OCI-LY7 (cell line): ENCODE data around the gene KLHL13. TPM values are rescaled to one million over a fixed set of nuclear protein-coding genes. Genes with fewer than 3 reads are reported as not detected.

ENCODE experiments used
- BruUV-seq: library from RNA; stranded (reverse); fragments of 400-500 nt; replicated peaks from 2 replicates; lab custom pipeline; 2021; lab: Mats Ljungman, UMichigan
- CTCF ChIA-PET: fragments of 300-600 bp; sonication (Branson Sonifier 250); formaldehyde crosslinking; loops from one replicate; lab custom pipeline; 2022; ENCODE audit warnings: antibody characterized with exemption; ENCODE audit not compliant: unreplicated experiment; lab: Charles Lee
- POLR2A ChIA-PET: fragments of 300-600 bp; sonication (Branson Sonifier 250); formaldehyde crosslinking; loops from one replicate; lab custom pipeline; 2022; ENCODE audit warnings: antibody characterized with exemption; lab: Charles Lee
- DNase-seq: peaks from one replicate; pipeline ENCODE4 v3.0.0-alpha.2; 2015; ENCODE audit warnings: low spot score
- H2AFZ ChIP-seq: fragments of 200-600 bp; sonication (generic), shearing (Covaris generic); 2 replicates; pipeline ENCODE4 v1.6.1; 2014; ENCODE audit warnings: mild to moderate bottlenecking, antibody characterized with exemption, low read length, moderate library complexity
- H3K27ac ChIP-seq: fragments of 200-600 bp; sonication (generic); 2 replicates; pipeline ENCODE4 v1.5.1; 2014; ENCODE audit warnings: mixed run types, low read depth, mild to moderate bottlenecking, moderate library complexity, low read length, inconsistent platforms; ENCODE audit not compliant: poor library complexity, severe bottlenecking
- H3K36me3 ChIP-seq: fragments of 200-600 bp; sonication (generic); 2 replicates; pipeline ENCODE4 v1.6.1; 2014; ENCODE audit warnings: mild to moderate bottlenecking, antibody characterized with exemption, low read length, moderate library complexity, mixed read lengths; ENCODE audit not compliant: insufficient read depth
- H3K4me1 ChIP-seq: fragments of 200-600 bp; sonication (generic); 2 replicates; pipeline ENCODE4 v1.5.1; 2014; ENCODE audit warnings: mild to moderate bottlenecking, low read length; ENCODE audit not compliant: insufficient read depth, poor library complexity, severe bottlenecking
- H3K4me2 ChIP-seq: fragments of 200-600 bp; sonication (generic); 2 replicates; pipeline ENCODE4 v1.6.1; 2014; ENCODE audit warnings: mild to moderate bottlenecking, low read length
- H3K4me3 ChIP-seq: fragments of 200-600 bp; sonication (generic); 2 replicates; pipeline ENCODE4 v1.5.1; 2014; ENCODE audit warnings: mild to moderate bottlenecking, low read depth, low read length; ENCODE audit not compliant: poor library complexity, severe bottlenecking
- H3K79me2 ChIP-seq: fragments of 200-600 bp; sonication (generic); 2 replicates; pipeline ENCODE4 v1.6.1; 2016; ENCODE audit warnings: low read depth, mild to moderate bottlenecking, low read length, moderate library complexity, mixed read lengths; ENCODE audit not compliant: insufficient read depth
- H3K9me2 ChIP-seq: fragments of 200-600 bp; sonication (generic); 2 replicates; pipeline ENCODE4 v1.6.1; 2016; ENCODE audit warnings: mild to moderate bottlenecking, low read length, mixed read lengths; ENCODE audit not compliant: insufficient read depth
- H3K9me3 ChIP-seq: fragments of 200-600 bp; sonication (generic); 2 replicates; pipeline ENCODE4 v1.6.1; 2014; ENCODE audit warnings: mild to moderate bottlenecking, mixed run types, low read length, mixed read lengths
- H4K20me1 ChIP-seq: fragments of 200-600 bp; sonication (generic); 2 replicates; pipeline ENCODE4 v1.6.1; 2014; ENCODE audit warnings: mild to moderate bottlenecking, antibody characterized with exemption, low read length, moderate library complexity, mixed read lengths; ENCODE audit not compliant: insufficient read depth
- CTCF ChIP-seq: fragments of 200-600 bp; sonication (generic); conservative IDR thresholded peaks from 2 replicates; pipeline ENCODE4 v1.5.1; 2014; ENCODE audit warnings: mild to moderate bottlenecking, antibody characterized with exemption, low read length, moderate library complexity, mixed read lengths
- EZH2phosphoT487 ChIP-seq: fragments of 200-600 bp; sonication (generic); IDR thresholded peaks from 2 replicates; pipeline ENCODE4 v1.6.1; 2018; ENCODE audit warnings: low read depth, borderline replicate concordance, mild to moderate bottlenecking, mixed run types, antibody characterized with exemption, low read length, moderate library complexity, mixed read lengths
- intact Hi-C: fragments of 100-400 bp; cut with micrococcal nuclease; formaldehyde crosslinking; loops from one replicate; pipeline ENCODE4 v1.10.0; 2022; ENCODE audit not compliant: unreplicated experiment
- total RNA-seq, 2 experiments: library from RNA; depleted of rRNA in 1 of 2; stranded (reverse); fragments of >200 nt in 1 of 2; shearing (Covaris generic) in 1 of 2; gene quantifications; 2 replicates each; pipeline ENCODE4 v1.2.3, GENCODE V29; 2014 to 2022

KLHL13 gene
- total RNA-seq, 2 experiments from 2014 or later = not detected

- no peaks in the 10 kb centered on the region for H4K20me1 ChIP-seq
- H3K36me3 ChIP-seq = no peaks in the 10 kb centered on the region
- H3K9me3 ChIP-seq = no peaks in the 10 kb centered on the region
- no peak overlapping the region for H3K27ac ChIP-seq
- no TSS peak for BruUV-seq
- no peak overlapping the region for H3K4me3 ChIP-seq
- intact Hi-C loops = no loop called here
- H3K79me2 ChIP-seq = no peaks in the 10 kb centered on the region
- no peak for DNase-seq
- H2AFZ ChIP-seq = no peak overlapping the region
- H3K9me2 ChIP-seq = no peaks in the 10 kb centered on the region
- no peak for TF ChIP-seq EZH2phosphoT487
- TF ChIP-seq CTCF = no peak
- no peak overlapping the region for H3K4me2 ChIP-seq
- POLR2A ChIA-PET = interaction anchor here (1.2 kb wide), 1 partner anchor 174 kb away, joined by 3 read pairs; no protein-coding TSS in a partner anchor
- CTCF ChIA-PET = no interaction called here
- H3K4me1 ChIP-seq = no peaks in the 10 kb centered on the region
These were observed 42.4 kb downstream of the KLHL13 start for GRCh38 chrX:118074196-118074595.

GRCh38 chrX:118066867-118067515 is 49.6 kb downstream of the KLHL13 start:
- no peak for TF ChIP-seq EZH2phosphoT487
- no peak for TF ChIP-seq CTCF
- BruUV-seq = no TSS peak
- CTCF ChIA-PET = no interaction called here
- no peaks in the 10 kb centered on the region for H3K36me3 ChIP-seq
- H3K4me1 ChIP-seq = no peaks in the 10 kb centered on the region
- H3K27ac ChIP-seq = no peak overlapping the region
- no peaks in the 10 kb centered on the region for H3K79me2 ChIP-seq
- no peak overlapping the region for H3K4me2 ChIP-seq
- H3K4me3 ChIP-seq = no peak overlapping the region
- DNase-seq = no peak
- no peaks in the 10 kb centered on the region for H3K9me3 ChIP-seq
- no peak overlapping the region for H2AFZ ChIP-seq
- POLR2A ChIA-PET = interaction anchor here (0.6 kb wide), 1 partner anchor 14 kb away, joined by 3 read pairs; no protein-coding TSS in a partner anchor
- no peaks in the 10 kb centered on the region for H3K9me2 ChIP-seq
- no peaks in the 10 kb centered on the region for H4K20me1 ChIP-seq
- intact Hi-C loops = no loop called here
